Glutamatergic neuron (in vitro differentiated cells): ENCODE results near the gene AGAP1. TPM values are rescaled to one million over a fixed set of nuclear protein-coding genes. Genes with fewer than 3 reads are reported as not detected.
A peak's percentile ranks its signal among the peaks of the same experiment; 100 is the strongest.

ENCODE experiments used
- DNase-seq: peaks from one replicate; pipeline ENCODE4 v3.0.0; 2022
- H3K27ac Mint-ChIP-seq: one replicate; pipeline ENCODE4 v1.8.0; 2020; ENCODE audit warnings: mild to moderate bottlenecking, mixed read lengths, inconsistent platforms; ENCODE audit not compliant: unreplicated experiment
- H3K27me3 Mint-ChIP-seq: one replicate; pipeline ENCODE4 v1.8.0; 2020; ENCODE audit warnings: mild to moderate bottlenecking, moderate library complexity, mixed read lengths, inconsistent platforms; ENCODE audit not compliant: unreplicated experiment
- H3K36me3 Mint-ChIP-seq: one replicate; pipeline ENCODE4 v1.8.0; 2020; ENCODE audit warnings: mild to moderate bottlenecking, mixed read lengths, inconsistent platforms; ENCODE audit not compliant: unreplicated experiment
- H3K4me1 Mint-ChIP-seq: one replicate; pipeline ENCODE4 v1.8.0; 2020; ENCODE audit warnings: mild to moderate bottlenecking, low read depth, mixed read lengths, inconsistent platforms; ENCODE audit not compliant: unreplicated experiment
- H3K4me3 Mint-ChIP-seq: one replicate; pipeline ENCODE4 v1.8.0; 2020; ENCODE audit warnings: mild to moderate bottlenecking, mixed read lengths, inconsistent platforms; ENCODE audit not compliant: unreplicated experiment
- H3K9me3 Mint-ChIP-seq: one replicate; pipeline ENCODE4 v1.8.0; 2020; ENCODE audit warnings: mild to moderate bottlenecking, moderate library complexity, mixed read lengths, inconsistent platforms; ENCODE audit not compliant: unreplicated experiment
- CTCF ChIP-seq: fragments of 200-600 bp; sonication (generic); IDR thresholded peaks from one replicate; pipeline ENCODE4 v1.5.0; 2021; ENCODE audit not compliant: partially characterized antibody, unreplicated experiment
- total RNA-seq: library from RNA; stranded (reverse); fragmentation: NEBNext Ultra II Directional; extraction: Animal tissue kit (Norgen Biotek cat#: 25700); gene quantifications from one replicate; pipeline ENCODE4 v1.2.1, GENCODE V29; 2021; ENCODE audit not compliant: unreplicated experiment

The AGAP1 gene
- total RNA-seq, 1 donor from 2014 or later = 153 TPM

DNA sequence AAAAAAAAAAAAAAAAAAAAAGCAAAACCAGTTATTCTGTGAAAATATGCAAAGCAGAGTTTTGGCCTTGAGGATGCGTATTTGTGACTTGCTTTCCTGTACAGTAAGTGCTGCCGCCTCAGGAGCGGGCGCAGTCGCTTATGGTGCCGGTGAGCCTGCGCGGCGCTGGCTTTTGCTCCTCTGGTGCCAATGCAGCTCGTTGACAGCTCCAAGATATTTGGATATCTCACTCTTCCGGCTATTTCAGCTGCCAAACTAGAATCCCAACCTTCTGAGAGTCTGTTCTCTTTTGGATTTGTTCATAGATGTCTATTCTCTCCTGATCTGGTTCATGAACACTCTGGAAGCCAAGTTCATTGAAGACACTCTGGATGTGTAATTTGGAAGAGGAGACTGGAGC lies 184.1 kb downstream of the AGAP1 start:
- TF ChIP-seq CTCF = no peak
- H3K9me3 Mint-ChIP-seq = peaks cover 3% of the 10 kb centered on the region
- H3K4me3 Mint-ChIP-seq = peak overlapping the region; percentile 1
- H3K27ac Mint-ChIP-seq = no peak overlapping the region
- peak; percentile 2 for DNase-seq
- peaks cover 2% of the 10 kb centered on the region for H3K27me3 Mint-ChIP-seq
- H3K36me3 Mint-ChIP-seq = no peaks in the 10 kb centered on the region
- H3K4me1 Mint-ChIP-seq = peaks cover 50% of the 10 kb centered on the region

GRCh38 chr2:235678712-235679111 lies 184.9 kb downstream of the AGAP1 start:
- H3K36me3 Mint-ChIP-seq = no peaks in the 10 kb centered on the region
- peaks cover 3% of the 10 kb centered on the region for H3K9me3 Mint-ChIP-seq
- peak; percentile 12 for DNase-seq
- H3K27ac Mint-ChIP-seq = no peak overlapping the region
- H3K4me1 Mint-ChIP-seq = peaks cover 44% of the 10 kb centered on the region
- peak overlapping the region; percentile 5 for H3K4me3 Mint-ChIP-seq
- TF ChIP-seq CTCF = no peak
- H3K27me3 Mint-ChIP-seq = peaks cover 2% of the 10 kb centered on the region

DNA sequence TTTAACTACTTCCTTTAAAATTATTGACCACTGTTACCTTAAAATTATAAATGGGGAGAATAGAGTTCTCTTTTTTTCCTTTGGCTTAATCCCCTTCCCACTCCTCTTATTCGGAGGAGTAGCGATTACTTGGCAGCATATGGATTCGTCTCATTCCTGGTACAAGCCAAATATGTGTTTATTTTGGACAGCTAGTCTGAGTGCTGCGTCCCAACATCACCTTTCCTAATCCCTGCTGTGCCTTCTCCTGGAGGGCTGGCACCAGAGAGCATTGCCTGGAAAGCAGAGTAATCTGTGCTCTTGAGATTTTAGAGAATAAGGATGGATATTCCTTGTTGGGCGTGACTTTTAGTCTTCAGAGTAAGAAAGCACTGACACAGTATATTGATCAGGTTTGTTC lies 185.6 kb downstream of the AGAP1 start:
- DNase-seq = peak; percentile 5
- H3K9me3 Mint-ChIP-seq = peaks cover 5% of the 10 kb centered on the region
- peak overlapping the region; percentile 12 for H3K27ac Mint-ChIP-seq
- no peaks in the 10 kb centered on the region for H3K36me3 Mint-ChIP-seq
- H3K4me3 Mint-ChIP-seq = no peak overlapping the region
- peaks cover 2% of the 10 kb centered on the region for H3K27me3 Mint-ChIP-seq
- H3K4me1 Mint-ChIP-seq = peaks cover 36% of the 10 kb centered on the region
- TF ChIP-seq CTCF = no peak

- DNase-seq = peak; percentile 37
- Mint-ChIP-seq H3K36me3 (no peaks in the 10 kb centered on the region), H3K4me3 (peak overlapping the region; percentile 74), H3K27ac (peak overlapping the region; percentile 88), H3K9me3 (peaks cover 17% of the 10 kb centered on the region), H3K27me3 (peaks cover 12% of the 10 kb centered on the region), H3K4me1 (peaks cover 45% of the 10 kb centered on the region)
- no peak for TF ChIP-seq CTCF
These were observed 191.3 kb downstream of the AGAP1 start for GRCh38 chr2:235685024-235685721.
